GM21515 (cell line): ENCODE measurements around the gene EAF2.
"Not testable (repeated sequence)": the region's sequence is repeated elsewhere in the genome, so short reads cannot be mapped to it uniquely, and the experiment has no call there.

Source experiments
- ATAC-seq: cut with Tn5 transposase; IDR thresholded peaks from one replicate; pipeline ENCODE4 v1.9.1; 2021; ENCODE audit not compliant: unreplicated experiment

The EAF2 gene

GRCh38 chr3:121857778-121858177 is 22.8 kb downstream of the EAF2 start:
- not testable (repeated sequence) for ATAC-seq

GRCh38 chr3:121863247-121863646 is 28.2 kb downstream of the EAF2 start:
- ATAC-seq: not testable (repeated sequence)

- ATAC-seq: no peak
Observed at GRCh38 chr3:121863801-121864200, 28.8 kb downstream of the EAF2 start.

DNA sequence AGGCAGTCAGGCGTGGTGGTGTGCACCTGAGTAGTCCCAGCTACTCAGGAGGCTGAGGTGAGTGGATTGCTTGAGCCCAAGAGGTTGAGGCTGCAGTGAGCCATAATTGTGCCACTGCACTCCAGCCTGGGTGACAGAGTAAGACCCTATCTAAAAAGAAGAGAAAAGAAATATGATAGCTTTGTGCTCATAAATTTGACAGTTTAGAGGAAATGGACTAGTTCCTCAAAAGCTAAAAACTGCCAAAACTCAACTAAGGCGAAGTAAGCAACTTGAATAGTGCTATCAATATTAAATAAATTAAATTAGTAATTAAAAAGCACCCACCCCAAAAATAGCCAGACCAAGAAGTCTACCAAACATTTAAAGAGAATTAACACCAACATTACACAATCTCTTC is 34.7 kb downstream of the EAF2 start:
- ATAC-seq: no peak

DNA sequence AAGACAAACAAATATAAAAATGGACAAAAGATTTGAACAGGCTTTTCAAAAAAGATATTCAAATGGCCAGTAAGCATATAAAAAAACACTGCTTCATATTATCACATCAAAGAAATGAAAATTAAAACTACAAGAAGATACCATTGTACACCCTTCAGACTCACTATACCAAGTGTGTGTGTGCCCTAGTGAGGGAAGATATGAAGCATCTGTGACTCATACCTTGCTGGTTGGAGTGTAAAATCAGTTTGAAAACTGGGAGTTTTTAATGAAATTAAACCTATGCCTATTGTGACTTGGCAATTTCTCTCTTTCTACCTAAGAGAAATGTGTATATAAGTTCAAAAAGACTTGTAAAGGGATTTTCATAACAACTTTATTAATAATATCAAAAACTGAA is 35.7 kb downstream of the EAF2 start:
- ATAC-seq: no peak

- no peak for ATAC-seq
Observed at GRCh38 chr3:121871430-121871829, 36.4 kb downstream of the EAF2 start.

GRCh38 chr3:121878411-121878810 is 43.4 kb downstream of the EAF2 start:
- ATAC-seq: no peak

DNA sequence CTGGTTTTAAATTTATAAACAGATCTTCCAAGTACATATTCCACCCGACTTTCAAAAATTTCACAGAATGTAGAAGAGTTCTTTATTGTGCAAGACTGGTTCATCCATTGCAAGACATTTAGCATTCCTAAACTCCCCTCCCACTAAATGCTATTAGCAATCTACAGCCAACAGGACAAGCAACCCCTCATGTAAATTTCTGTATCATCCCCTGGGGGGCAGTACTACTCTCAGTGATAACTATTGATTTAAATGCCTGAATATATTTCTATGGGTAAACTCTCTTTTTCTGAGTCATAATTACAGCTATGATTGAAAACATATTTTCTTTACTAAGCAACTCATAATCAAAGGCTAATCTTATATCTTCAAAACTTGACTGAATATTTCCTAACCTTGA is 48.5 kb downstream of the EAF2 start:
- ATAC-seq: no peak

DNA sequence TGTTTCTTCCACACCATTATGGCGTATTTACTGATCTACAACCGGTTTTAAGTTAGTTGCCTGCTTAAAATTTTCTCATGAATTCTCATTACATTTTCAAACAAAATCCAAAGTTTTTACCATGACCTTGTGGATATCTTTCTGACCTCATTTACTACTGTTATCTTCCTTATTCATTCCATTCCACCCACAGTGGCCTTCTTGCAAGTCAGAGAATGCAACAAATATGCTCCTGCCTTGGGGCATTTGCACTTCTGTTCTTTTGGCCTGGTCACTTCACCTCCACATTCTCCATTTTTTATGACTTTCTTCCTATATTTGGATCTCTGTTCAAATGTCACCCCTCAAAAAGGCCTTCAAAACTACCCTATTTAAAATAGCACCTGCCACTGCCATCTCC is 50.4 kb downstream of the EAF2 start:
- ATAC-seq: no peak

DNA sequence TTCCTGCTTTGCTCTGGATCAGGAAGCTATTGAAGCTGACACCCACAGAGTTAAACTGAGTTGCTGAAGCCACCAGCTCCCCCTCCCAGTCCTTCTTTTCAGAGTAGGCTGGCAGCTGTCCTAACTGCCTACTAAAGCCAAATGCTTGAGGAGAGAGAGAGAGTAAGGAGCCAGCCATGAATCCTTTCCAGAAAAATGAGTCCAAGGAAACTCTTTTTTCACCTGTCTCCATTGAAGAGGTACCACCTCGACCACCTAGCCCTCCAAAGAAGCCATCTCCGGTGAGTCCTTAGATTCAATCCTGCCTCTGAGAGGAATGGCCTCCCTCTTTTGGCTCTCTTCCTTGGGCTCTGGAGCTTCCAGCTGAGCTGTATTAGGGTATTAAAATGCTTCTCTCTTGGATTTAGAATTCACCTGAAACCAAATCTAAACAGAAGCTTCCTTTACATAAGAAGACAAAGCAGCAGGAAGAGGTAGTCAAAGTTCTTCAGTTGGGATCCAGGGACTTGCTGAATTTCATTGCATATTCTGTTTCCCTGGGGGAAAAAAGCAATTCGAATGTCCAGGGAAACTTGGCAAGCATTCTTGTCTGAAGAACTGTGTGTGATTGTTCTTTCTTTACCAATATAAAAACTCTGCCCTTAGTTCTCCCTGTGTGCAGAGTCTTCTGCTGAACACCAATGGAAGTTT is 59.4 kb downstream of the EAF2 start, which contains the start of gene SLC15A2:
Gene SLC15A2 (plus strand): TSS at position 101 of the 690 bp plus-strand sequence. CDS start 76 bp downstream, at position 177.
- ATAC-seq: no peak

GRCh38 chr3:121895121-121895520 is 60.1 kb downstream of the EAF2 start:
- no peak for ATAC-seq

- ATAC-seq: no peak
Observed at GRCh38 chr3:121895736-121896135, 60.7 kb downstream of the EAF2 start.

DNA sequence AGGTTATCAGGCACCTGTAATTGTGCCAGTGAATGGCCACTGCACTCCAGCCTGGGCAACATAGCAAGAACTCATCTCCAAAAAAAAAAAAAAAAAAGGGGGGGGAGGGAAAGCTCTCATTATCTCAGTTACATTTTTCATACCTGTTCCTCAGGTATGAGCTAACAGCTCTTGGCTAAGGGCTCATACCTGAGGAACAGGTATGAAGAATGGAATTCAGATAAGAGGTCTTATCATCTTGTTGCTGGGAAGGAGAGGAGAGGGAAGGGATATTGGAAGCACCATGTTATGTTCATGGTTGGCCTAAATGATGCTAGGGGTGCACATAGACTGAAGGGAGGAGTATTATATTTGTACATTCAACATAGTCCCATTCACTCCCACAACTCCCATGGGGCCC is 61.8 kb downstream of the EAF2 start:
- no peak for ATAC-seq

DNA sequence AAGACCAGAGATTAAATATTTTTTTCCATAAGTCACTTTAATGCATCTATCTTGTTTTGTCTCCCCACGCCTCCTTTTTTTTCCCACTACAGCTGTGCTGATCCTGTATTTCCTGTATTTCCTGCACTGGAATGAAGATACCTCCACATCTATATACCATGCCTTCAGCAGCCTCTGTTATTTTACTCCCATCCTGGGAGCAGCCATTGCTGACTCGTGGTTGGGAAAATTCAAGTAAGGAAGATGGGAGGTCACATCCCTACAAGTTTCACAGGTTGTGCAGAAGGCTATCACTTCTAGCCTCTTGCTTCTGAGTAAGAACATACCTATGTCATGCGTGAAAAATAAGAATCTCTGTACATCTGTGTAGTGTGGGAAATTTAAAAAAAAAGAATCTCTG is 62.3 kb downstream of the EAF2 start:
- no peak for ATAC-seq

GRCh38 chr3:121913305-121913990 is 78.4 kb downstream of the EAF2 start:
- no peak for ATAC-seq

GRCh38 chr3:121914081-121914998 is 79.3 kb downstream of the EAF2 start:
- ATAC-seq: no peak

- no peak for ATAC-seq
Observed at GRCh38 chr3:121916189-121916588, 81.2 kb downstream of the EAF2 start.

DNA sequence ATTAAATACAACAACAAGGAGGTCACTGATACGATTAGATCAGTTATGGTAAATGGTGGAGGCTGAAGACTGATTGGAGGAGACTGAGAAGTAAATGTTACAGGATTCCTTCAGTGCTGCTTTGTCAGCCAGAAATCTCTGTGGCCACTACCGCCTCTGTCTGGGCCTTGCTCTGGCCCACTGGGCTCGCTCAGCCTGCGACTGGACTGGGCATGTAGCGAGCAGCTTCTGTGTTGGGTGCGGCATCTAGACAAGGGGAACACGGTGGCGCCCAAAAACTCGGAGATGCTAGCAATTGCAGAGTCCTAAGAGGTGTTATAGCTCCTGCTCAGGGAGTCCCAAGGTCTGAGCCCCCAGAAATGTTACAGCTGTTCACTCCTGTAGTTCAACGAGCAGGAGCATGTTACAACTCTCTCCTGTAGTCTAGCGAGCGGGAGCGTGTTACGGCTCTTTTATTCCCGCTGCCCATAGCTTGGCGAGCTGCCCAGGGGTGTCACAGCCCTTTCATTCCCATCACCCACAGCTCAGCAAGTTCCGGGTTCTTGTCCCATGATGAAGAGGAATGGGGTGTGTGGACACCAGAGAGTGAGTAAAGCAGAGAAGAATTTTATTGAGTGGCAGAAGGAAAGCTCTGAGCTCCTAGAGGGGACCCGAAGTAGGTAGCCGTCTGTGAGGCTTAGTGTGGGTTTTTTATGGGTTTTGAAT is 83.9 kb downstream of the EAF2 start:
- no peak for ATAC-seq

DNA sequence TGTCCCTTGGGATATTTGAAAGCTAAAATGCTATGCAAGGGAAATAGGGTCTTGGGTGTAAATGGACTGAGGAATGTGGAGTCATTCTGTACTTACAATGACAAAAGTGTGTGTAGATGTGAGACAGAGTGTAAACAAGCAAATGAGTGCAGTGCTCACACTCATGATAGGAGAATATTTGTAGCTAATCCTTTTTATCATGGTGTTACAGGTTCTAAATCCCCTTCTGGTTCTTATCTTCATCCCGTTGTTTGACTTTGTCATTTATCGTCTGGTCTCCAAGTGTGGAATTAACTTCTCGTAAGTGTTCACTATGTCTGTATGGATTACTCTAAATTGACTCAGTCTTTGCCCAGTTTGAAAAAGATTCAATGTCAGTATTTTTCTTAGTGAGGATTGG is 89.7 kb downstream of the EAF2 start:
- no peak for ATAC-seq

- no peak for ATAC-seq
Observed at GRCh38 chr3:121926380-121926779, 91.4 kb downstream of the EAF2 start.
